ENCODE data around the gene C3orf20. TPM values are rescaled to one million over a fixed set of nuclear protein-coding genes. Genes with fewer than 3 reads are reported as not detected.

C3orf20 gene
- total RNA-seq, 1 experiment from 2014 or later = 0.28 TPM

DNA sequence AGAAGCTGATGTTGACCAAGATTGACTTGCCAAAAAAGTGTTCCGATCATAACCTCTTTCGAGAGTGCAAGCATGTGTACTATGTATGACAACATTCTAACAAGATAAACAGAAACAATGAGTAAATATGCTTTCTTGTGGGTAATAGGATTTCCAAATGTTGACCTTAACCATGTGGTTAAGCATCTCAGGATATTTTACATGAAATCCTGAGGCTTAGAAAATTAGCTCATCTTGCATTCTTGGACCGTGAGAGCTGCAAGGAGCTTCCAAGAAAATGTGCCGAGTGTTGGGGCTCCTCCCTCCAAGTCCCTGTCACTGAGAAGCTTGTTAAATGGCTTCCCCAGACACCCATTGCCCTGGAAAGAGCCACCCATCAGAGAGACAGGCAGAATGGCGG, 50.1 kb downstream of the C3orf20 start:
- intact Hi-C loops (cut with micrococcal nuclease; ENCODE audit: unreplicated experiment) = no loop called here
- Mint-ChIP-seq H3K27ac (ENCODE audit: unreplicated experiment) (no peak overlapping the region), H3K4me1 (ENCODE audit: low read depth, unreplicated experiment) (no peaks in the 10 kb centered on the region), H3K36me3 (ENCODE audit: insufficient read depth, unreplicated experiment) (no peaks in the 10 kb centered on the region), H3K27me3 (ENCODE audit: unreplicated experiment) (peaks cover 8% of the 10 kb centered on the region), H3K9me3 (ENCODE audit: low read depth, unreplicated experiment) (no peaks in the 10 kb centered on the region), H3K4me3 (ENCODE audit: low read depth, unreplicated experiment) (no peak overlapping the region)
- CTCF ChIA-PET = interaction anchor here (0.5 kb wide), 1 partner anchor 128 kb away, joined by 11 read pairs; no protein-coding TSS in a partner anchor
- BruUV-seq (replicated peaks) = no TSS peak
- no peak for DNase-seq
- TF ChIP-seq, protein P1, sequence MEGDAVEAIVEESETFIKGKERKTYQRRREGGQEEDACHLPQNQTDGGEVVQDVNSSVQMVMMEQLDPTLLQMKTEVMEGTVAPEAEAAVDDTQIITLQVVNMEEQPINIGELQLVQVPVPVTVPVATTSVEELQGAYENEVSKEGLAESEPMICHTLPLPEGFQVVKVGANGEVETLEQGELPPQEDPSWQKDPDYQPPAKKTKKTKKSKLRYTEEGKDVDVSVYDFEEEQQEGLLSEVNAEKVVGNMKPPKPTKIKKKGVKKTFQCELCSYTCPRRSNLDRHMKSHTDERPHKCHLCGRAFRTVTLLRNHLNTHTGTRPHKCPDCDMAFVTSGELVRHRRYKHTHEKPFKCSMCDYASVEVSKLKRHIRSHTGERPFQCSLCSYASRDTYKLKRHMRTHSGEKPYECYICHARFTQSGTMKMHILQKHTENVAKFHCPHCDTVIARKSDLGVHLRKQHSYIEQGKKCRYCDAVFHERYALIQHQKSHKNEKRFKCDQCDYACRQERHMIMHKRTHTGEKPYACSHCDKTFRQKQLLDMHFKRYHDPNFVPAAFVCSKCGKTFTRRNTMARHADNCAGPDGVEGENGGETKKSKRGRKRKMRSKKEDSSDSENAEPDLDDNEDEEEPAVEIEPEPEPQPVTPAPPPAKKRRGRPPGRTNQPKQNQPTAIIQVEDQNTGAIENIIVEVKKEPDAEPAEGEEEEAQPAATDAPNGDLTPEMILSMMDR (IDR thresholded peaks at IDR 0.05; ENCODE audit: unreplicated experiment) = no peak

DNA sequence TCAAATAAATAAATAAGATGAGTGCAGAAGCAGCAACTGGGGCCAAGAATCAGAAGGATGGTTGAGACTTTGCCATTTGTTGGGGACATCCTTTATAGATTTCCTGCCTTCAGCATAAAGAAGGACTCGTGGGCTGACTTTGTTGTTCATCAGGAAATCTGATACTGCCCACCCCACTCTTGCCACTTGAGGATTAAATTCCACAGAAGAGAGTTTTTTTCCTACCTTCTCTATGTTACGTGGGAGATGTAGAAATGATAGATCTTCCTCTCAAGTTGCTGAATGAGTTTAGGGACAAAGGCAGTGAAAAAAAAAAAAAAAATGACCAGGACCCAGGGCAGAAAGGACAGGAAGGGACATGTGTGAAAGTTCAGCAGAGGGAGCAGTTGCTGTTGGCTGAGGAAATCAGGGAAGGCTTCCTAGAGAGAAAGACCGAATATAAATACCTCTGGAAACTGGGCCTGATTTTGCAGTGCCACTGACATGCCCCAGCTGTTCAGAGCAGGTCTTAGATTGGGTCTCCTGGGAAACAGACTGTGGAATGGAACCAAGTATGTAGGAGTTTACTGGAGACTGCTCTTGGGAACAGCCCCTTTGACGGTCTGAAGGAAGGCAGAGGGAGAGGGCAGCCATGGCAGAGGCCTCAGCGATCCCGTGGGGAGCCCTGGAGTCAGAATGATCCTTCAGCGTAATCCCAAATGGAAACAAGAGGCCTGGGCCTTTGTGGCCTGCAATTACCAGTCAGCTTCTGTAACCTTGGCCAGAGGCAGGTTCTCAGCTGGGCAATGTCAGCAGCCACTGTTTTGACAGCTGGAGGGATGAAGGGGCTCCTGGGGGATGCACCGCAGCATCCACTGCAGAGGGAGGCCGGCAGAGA, 50.9 kb downstream of the C3orf20 start:
- CTCF ChIA-PET = no interaction called here
- H3K27ac Mint-ChIP-seq (ENCODE audit: unreplicated experiment) = no peak overlapping the region

DNA sequence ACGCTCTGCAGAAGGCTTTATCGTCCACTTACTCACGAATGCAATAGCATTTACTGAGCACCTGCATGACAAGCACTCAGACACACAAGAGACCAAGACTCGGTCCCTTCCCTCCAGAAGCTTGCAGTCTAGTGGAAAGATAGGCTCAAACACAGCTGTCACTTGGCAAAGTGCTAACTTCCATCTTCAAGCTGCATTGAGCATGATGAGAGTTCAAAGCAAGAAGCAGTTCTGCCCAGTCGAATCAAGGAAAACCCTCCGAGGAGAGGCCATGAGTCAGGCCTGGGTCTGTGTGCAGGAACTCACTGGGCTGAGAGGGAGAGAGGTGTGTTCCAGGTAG, 51.5 kb downstream of the C3orf20 start:
- Mint-ChIP-seq H3K36me3 (ENCODE audit: insufficient read depth, unreplicated experiment) (no peaks in the 10 kb centered on the region), H3K9me3 (ENCODE audit: low read depth, unreplicated experiment) (no peaks in the 10 kb centered on the region), H3K4me3 (ENCODE audit: low read depth, unreplicated experiment) (no peak overlapping the region), H3K4me1 (ENCODE audit: low read depth, unreplicated experiment) (no peaks in the 10 kb centered on the region), H3K27ac (ENCODE audit: unreplicated experiment) (no peak overlapping the region), H3K27me3 (ENCODE audit: unreplicated experiment) (no peaks in the 10 kb centered on the region)
- intact Hi-C loops (cut with micrococcal nuclease; ENCODE audit: unreplicated experiment) = no loop called here
- no TSS peak for BruUV-seq (replicated peaks)
- CTCF ChIA-PET = no interaction called here
- TF ChIP-seq, protein P1 (IDR thresholded peaks at IDR 0.05; ENCODE audit: unreplicated experiment) = no peak
- no peak for DNase-seq

More for the DNA sequence above, 50.9 kb downstream of the C3orf20 start:
- no peaks in the 10 kb centered on the region for H3K36me3 Mint-ChIP-seq (ENCODE audit: insufficient read depth, unreplicated experiment)
- no peaks in the 10 kb centered on the region for H3K4me1 Mint-ChIP-seq (ENCODE audit: low read depth, unreplicated experiment)
- BruUV-seq (replicated peaks) = no TSS peak
- no peaks in the 10 kb centered on the region for H3K9me3 Mint-ChIP-seq (ENCODE audit: low read depth, unreplicated experiment)
- peaks cover under 1% of the 10 kb centered on the region for H3K27me3 Mint-ChIP-seq (ENCODE audit: unreplicated experiment)
- intact Hi-C loops (cut with micrococcal nuclease; ENCODE audit: unreplicated experiment) = no loop called here
- TF ChIP-seq, protein P1 (IDR thresholded peaks at IDR 0.05; ENCODE audit: unreplicated experiment) = no peak
- no peak overlapping the region for H3K4me3 Mint-ChIP-seq (ENCODE audit: low read depth, unreplicated experiment)
- DNase-seq = no peak

DNA sequence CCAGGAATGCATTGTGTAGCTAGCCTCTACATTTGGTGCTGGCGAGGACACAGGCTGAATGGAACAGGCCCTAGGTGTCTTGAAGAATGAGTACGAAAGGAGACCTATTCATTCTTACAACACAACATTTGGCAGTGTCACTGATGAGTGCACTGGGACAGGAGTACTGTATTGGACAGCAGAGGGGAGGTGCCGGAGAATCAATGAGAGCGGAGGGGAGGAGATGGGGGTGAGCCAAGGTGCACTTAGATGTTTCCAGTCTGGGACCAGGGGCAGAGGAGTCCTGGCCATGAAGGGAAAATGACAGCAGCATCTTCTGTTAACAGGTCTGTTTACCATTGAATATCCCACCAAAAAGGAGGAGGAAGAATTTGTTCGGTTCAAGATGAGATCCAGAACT, 53.2 kb downstream of the C3orf20 start:
- no peaks in the 10 kb centered on the region for H3K36me3 Mint-ChIP-seq (ENCODE audit: insufficient read depth, unreplicated experiment)
- no peak for DNase-seq
- no TSS peak for BruUV-seq (replicated peaks)
- CTCF ChIA-PET = no interaction called here
- no peaks in the 10 kb centered on the region for H3K4me1 Mint-ChIP-seq (ENCODE audit: low read depth, unreplicated experiment)
- no peaks in the 10 kb centered on the region for H3K9me3 Mint-ChIP-seq (ENCODE audit: low read depth, unreplicated experiment)
- H3K27me3 Mint-ChIP-seq (ENCODE audit: unreplicated experiment) = no peaks in the 10 kb centered on the region
- H3K27ac Mint-ChIP-seq (ENCODE audit: unreplicated experiment) = no peak overlapping the region
- TF ChIP-seq, protein P1 (IDR thresholded peaks at IDR 0.05; ENCODE audit: unreplicated experiment) = no peak
- H3K4me3 Mint-ChIP-seq (ENCODE audit: low read depth, unreplicated experiment) = no peak overlapping the region
- intact Hi-C loops (cut with micrococcal nuclease; ENCODE audit: unreplicated experiment) = no loop called here

All from Calu3 (cell line).